ENCODE data around the gene GOT2.
"Not testable (repeated sequence)": the region's sequence is repeated elsewhere in the genome, so short reads cannot be mapped to it uniquely, and the experiment has no call there.

- not testable (repeated sequence) for TF ChIP-seq CTCF, POLR2A (IDR thresholded peaks at IDR 0.05)
Measured at GRCh38 chr16:58686985-58687706, 47.0 kb downstream of the GOT2 start.

All from lower leg skin (tissue), 3 donors.